GM12878 (cell line): ENCODE data around the gene BFSP2. TPM values are rescaled to one million over a fixed set of nuclear protein-coding genes. Genes with fewer than 3 reads are reported as not detected.

Source experiments
- ATAC-seq: fragments of 200-7000 bp; cut with Tn5 transposase; 3 replicates; pipeline ENCODE4 v1.9.1; 2020; ENCODE audit warnings: mild to moderate bottlenecking, moderate library complexity
- BruUV-seq: library from RNA; stranded (reverse); fragments of 400-500 nt; replicated peaks from 2 replicates; lab custom pipeline; 2021; lab: Mats Ljungman, UMichigan
- CTCF ChIA-PET: fragments of 300-600 bp; sonication (Branson Sonifier 250); formaldehyde crosslinking; extraction: SDS; loops from one replicate; lab custom pipeline; 2021; ENCODE audit warnings: inconsistent platforms; lab: Yijun Ruan, JAX
- POLR2A ChIA-PET: fragments of 350-600 bp; formaldehyde crosslinking; extraction: SDS; loops from one replicate; lab custom pipeline; 2021; ENCODE audit warnings: inconsistent platforms; lab: Charles Lee
- RAD21 ChIA-PET: fragments of 300-600 bp; sonication (Branson Sonifier 250); formaldehyde crosslinking; loops from one replicate; lab custom pipeline; 2023; ENCODE audit warnings: antibody characterized with exemption; ENCODE audit not compliant: unreplicated experiment; lab: Charles Lee
- SMC1A ChIA-PET: fragments of 300-600 bp; sonication (Branson Sonifier 250); formaldehyde crosslinking; loops from one replicate; lab custom pipeline; 2023; ENCODE audit not compliant: unreplicated experiment, uncharacterized antibody; lab: Charles Lee
- DNase-seq: peaks from one replicate; pipeline ENCODE4 v3.0.0-alpha.2; 2011; ENCODE audit warnings: low read depth, low spot score
- FAIRE-seq: peaks from 3 replicates; lab custom pipeline; 2011; peaks lifted over from hg19 to GRCh38; lab: Jason Lieb, UNC
- H2AFZ ChIP-seq: 2 replicates; pipeline ENCODE4 v1.6.0; 2011; ENCODE audit warnings: low read depth, low read length, control low read depth; ENCODE audit not compliant: control insufficient read depth
- H3K27ac ChIP-seq: 2 replicates; pipeline ENCODE4 v1.5.1; 2011; ENCODE audit warnings: control low read depth; ENCODE audit not compliant: control insufficient read depth, insufficient read depth
- H3K27me3 ChIP-seq, 2 experiments: replicated peaks in 1 of 2; 2 replicates each; pipeline versions ENCODE4 v1.6.0 to v1.6.1; 2011; ENCODE audit warnings: low read length in 1 of 2; ENCODE audit not compliant: control insufficient read depth in 2 of 2, insufficient read depth in 2 of 2
- H3K36me3 ChIP-seq, 2 experiments: 2 replicates each; pipeline ENCODE4 v1.5.1; 2011; ENCODE audit warnings: low read length in 1 of 2; ENCODE audit not compliant: control insufficient read depth in 2 of 2, insufficient read depth in 2 of 2
- H3K4me1 ChIP-seq: 2 replicates; pipeline ENCODE4 v1.6.1; 2011; ENCODE audit warnings: mild to moderate bottlenecking, low read length, moderate library complexity, mixed read lengths; ENCODE audit not compliant: control insufficient read depth, insufficient read depth
- H3K4me2 ChIP-seq: 2 replicates; pipeline ENCODE4 v1.6.0; 2011; ENCODE audit warnings: control low read depth; ENCODE audit not compliant: control insufficient read depth, insufficient read depth
- H3K4me3 ChIP-seq: fragments of 200-600 bp; sonication (generic); 2 replicates; pipeline ENCODE4 v1.5.1; 2016
- H3K79me2 ChIP-seq: 2 replicates; pipeline ENCODE4 v1.6.0; 2011; ENCODE audit warnings: low read length; ENCODE audit not compliant: control insufficient read depth, insufficient read depth
- H3K9ac ChIP-seq: 2 replicates; pipeline ENCODE4 v1.8.0; 2011; ENCODE audit warnings: low read length, control low read depth, mixed read lengths; ENCODE audit not compliant: control insufficient read depth, insufficient read depth
- H3K9me3 ChIP-seq: replicated peaks from 3 replicates; pipeline ENCODE4 v1.5.1; 2011; ENCODE audit warnings: mild to moderate bottlenecking, low read length; ENCODE audit not compliant: control insufficient read depth, insufficient read depth
- H4K20me1 ChIP-seq: 2 replicates; pipeline ENCODE4 v1.6.0; 2011; ENCODE audit not compliant: control insufficient read depth, insufficient read depth
- BRCA1 ChIP-seq: IDR thresholded peaks from 2 replicates; pipeline ENCODE4 v1.6.1; 2011; ENCODE audit warnings: low read depth, low read length, improper control_type of control experiment
- CREM ChIP-seq: IDR thresholded peaks from 2 replicates; pipeline ENCODE4 v1.6.1; 2014; ENCODE audit warnings: antibody characterized with exemption, low read depth
- EP300 ChIP-seq, 2 experiments: fragments of 150-350 bp in 1 of 2; IDR thresholded peaks; 2 replicates each; pipeline ENCODE4 v1.6.1; 2011 to 2012; ENCODE audit warnings: low read depth in 2 of 2, low read length in 2 of 2, borderline replicate concordance in 1 of 2, improper control_type of control experiment in 1 of 2, inconsistent platforms in 1 of 2; ENCODE audit not compliant: control insufficient read depth in 1 of 2
- FOXK2 ChIP-seq: fragments of 450-650 bp; IDR thresholded peaks from 2 replicates; pipeline ENCODE4 v1.6.1; 2017; ENCODE audit warnings: mild to moderate bottlenecking, moderate library complexity
- KAT2A ChIP-seq: conservative IDR thresholded peaks from 2 replicates; pipeline ENCODE4 v1.6.1; 2011; ENCODE audit warnings: low read depth, low read length; ENCODE audit not compliant: control insufficient read depth
- MEF2B ChIP-seq: fragments of 450-650 bp; IDR thresholded peaks from 2 replicates; pipeline ENCODE4 v1.6.1; 2018; ENCODE audit warnings: mild to moderate bottlenecking, moderate library complexity; ENCODE audit not compliant: partially characterized antibody, poor library complexity, severe bottlenecking
- NFYB ChIP-seq: IDR thresholded peaks from 2 replicates; pipeline ENCODE4 v1.6.1; 2011; ENCODE audit warnings: low read depth, mild to moderate bottlenecking, low read length, improper control_type of control experiment, moderate library complexity; ENCODE audit not compliant: insufficient read depth
- PAX5 ChIP-seq: IDR thresholded peaks from 2 replicates; pipeline ENCODE4 v1.6.1; 2011; ENCODE audit warnings: low read depth, low read length, borderline replicate concordance
- RCOR1 ChIP-seq: conservative IDR thresholded peaks from 2 replicates; pipeline ENCODE4 v1.6.1; 2012; ENCODE audit warnings: low read depth, low read length, improper control_type of control experiment
- RELA ChIP-seq: fragments of 450-650 bp; IDR thresholded peaks from 2 replicates; pipeline ENCODE4 v1.8.0; 2014; ENCODE audit warnings: borderline replicate concordance; ENCODE audit not compliant: partially characterized antibody
- SIN3A ChIP-seq: IDR thresholded peaks from 2 replicates; pipeline ENCODE4 v1.6.1; 2012; ENCODE audit warnings: low read depth, low read length, improper control_type of control experiment
- ZBTB40 ChIP-seq: fragments of 450-650 bp; IDR thresholded peaks from 2 replicates; pipeline ENCODE4 v1.6.1; 2016; ENCODE audit warnings: mild to moderate bottlenecking, moderate library complexity, borderline replicate concordance
- ZNF24 ChIP-seq: fragments of 450-650 bp; IDR thresholded peaks from 2 replicates; pipeline ENCODE4 v1.6.1; 2017; ENCODE audit warnings: antibody characterized with exemption, mild to moderate bottlenecking
- ZNF384 ChIP-seq: IDR thresholded peaks from 2 replicates; pipeline ENCODE4 v1.6.1; 2012; ENCODE audit warnings: low read depth, mild to moderate bottlenecking, low read length, improper control_type of control experiment, borderline replicate concordance
- ZZZ3 ChIP-seq: IDR thresholded peaks from 2 replicates; pipeline ENCODE4 v1.6.1; 2011; ENCODE audit warnings: low read depth; ENCODE audit not compliant: control insufficient read depth, insufficient read length
- WGBS: methylation state at CpG from one replicate; pipeline ENCODE4 v1.1.6; 2016; ENCODE audit warnings: low lambda C conversion rate; ENCODE audit not compliant: insufficient replicate concordance, insufficient coverage; ENCODE audit errors: missing lambda C conversion rate; 5-methylcytosine and 5-hydroxymethylcytosine counted together
- in situ Hi-C: fragments of 300-500 bp; cut with MboI; formaldehyde crosslinking; loops from 9 replicates; pipeline ENCODE4 v1.14.3; 2018; ENCODE audit warnings: mixed read lengths
- intact Hi-C: fragments of 100-400 bp; cut with micrococcal nuclease; formaldehyde crosslinking; loops from one replicate; pipeline ENCODE4 v1.14.2; 2022; ENCODE audit not compliant: unreplicated experiment
- polyA plus RNA-seq, 11 experiments: library from polyadenylated mRNA; depleted of rRNA in 4 of 11; unstranded in 6 of 11; stranded (reverse) in 5 of 11; fragments of >200 nt; fragmentation: Nextera tagmentation in 4 of 11; fragmentation: Illumina TruSeq in 1 of 11; extraction: Ambion mirVana in 4 of 11; extraction: Trizol in 1 of 11; gene quantifications; 1 replicate in 1 of 11; 2 replicates in 10 of 11; pipeline versions ENCODE4 v1.2.1 to v1.2.3, GENCODE V29; 2011 to 2016; ENCODE audit warnings: inconsistent platforms in 2 of 11, missing spikeins in 2 of 11, low read depth in 1 of 11
- total RNA-seq, 4 experiments: library from RNA; depleted of rRNA in 3 of 4; stranded (reverse); fragments of >200 nt in 3 of 4; fragmentation: Illumina TruSeq in 1 of 4; extraction: Trizol in 1 of 4; gene quantifications; 2 replicates each; pipeline versions ENCODE4 v1.2.1 to v1.2.3, GENCODE V29; 2013 to 2021
- TF ChIP-seq, protein P1 (sequence below): IDR thresholded peaks from 2 replicates; pipeline ENCODE4 v1.6.1; 2011; ENCODE audit warnings: low read depth, mild to moderate bottlenecking, low read length, moderate library complexity, borderline replicate concordance; ENCODE audit errors: extremely low read depth
- TF ChIP-seq, protein P2 (sequence below): fragments of 450-650 bp; conservative IDR thresholded peaks from 2 replicates; pipeline ENCODE4 v1.6.1; 2017; ENCODE audit warnings: mild to moderate bottlenecking, moderate library complexity

The BFSP2 gene
- total and polyA plus RNA-seq, 10 of the 15 experiments (the other 5 are each of a cell fraction or from before 2014, with no cell fraction given): 1.5 to 20.4 (median 7.3) TPM

DNA sequence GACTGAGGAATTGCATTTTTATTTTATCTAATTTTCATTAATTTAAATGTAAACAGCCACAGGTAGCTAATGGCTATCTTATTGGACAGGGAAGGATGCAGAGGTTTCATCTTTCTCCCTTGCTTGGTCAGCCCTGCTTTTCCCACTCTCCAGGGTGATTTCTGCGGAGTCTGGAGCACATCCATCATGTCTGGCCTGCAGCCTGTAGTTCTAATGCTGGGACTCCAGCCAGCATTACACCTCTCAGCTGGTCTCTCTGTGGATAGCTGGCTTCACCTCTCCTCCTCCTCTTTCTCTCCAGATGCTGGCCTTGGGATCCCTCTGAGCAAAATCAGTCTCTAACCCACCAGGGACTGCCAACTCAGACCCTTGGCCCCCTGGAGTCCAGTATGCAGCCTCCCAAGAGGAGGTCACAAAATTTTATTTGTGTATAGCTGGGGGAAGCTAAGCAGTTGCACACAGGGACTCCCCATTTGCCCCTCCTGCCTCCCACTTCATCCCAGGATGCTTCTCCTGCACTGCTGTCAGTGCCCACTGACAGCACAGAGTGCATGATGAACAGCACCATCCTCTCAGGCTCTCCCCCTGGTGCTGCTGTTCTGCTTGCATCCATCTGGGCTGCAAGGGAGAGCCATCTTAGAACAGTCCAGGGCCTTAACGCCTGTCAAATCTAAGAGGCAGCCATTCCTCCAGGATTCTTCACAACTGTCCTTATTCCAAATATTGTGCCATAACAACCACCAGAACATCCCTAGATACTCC is 1.7 kb downstream of the BFSP2 start:
- BruUV-seq: no TSS peak
- FAIRE-seq (no peak), DNase-seq (no peak), ATAC-seq (no peak)
- Histone ChIP-seq H3K79me2 (no peaks in the 10 kb centered on the region), H3K4me2 (no peak overlapping the region), H3K9ac (no peak overlapping the region), H4K20me1 (no peaks in the 10 kb centered on the region), H3K4me1 (no peaks in the 10 kb centered on the region), H3K4me3 (no peak overlapping the region), H3K9me3 (no peaks in the 10 kb centered on the region), H2AFZ (no peak overlapping the region), H3K27ac (no peak overlapping the region), H3K36me3 (no peaks in the 10 kb centered on the region), H3K27me3 (no peaks in the 10 kb centered on the region)
- 25% methylated on average over 2 of the region's 2 CpGs for WGBS
- CTCF ChIA-PET: interaction anchor here (1.6 to 1.7 kb wide), 2 partner anchors 23 to 675 kb away, joined by 3 to 5 read pairs; no protein-coding TSS in a partner anchor
- POLR2A ChIA-PET: interaction anchor here (0.6 kb wide), 1 partner anchor 12 kb away, joined by 3 read pairs; no protein-coding TSS in a partner anchor
- RAD21 ChIA-PET: interaction anchor here (0.8 kb wide), 1 partner anchor 22 kb away, joined by 4 read pairs; no protein-coding TSS in a partner anchor
- SMC1A ChIA-PET: interaction anchor here (1.3 to 1.5 kb wide), 3 partner anchors 9 to 359 kb away, joined by 3 to 4 read pairs (median 3); no protein-coding TSS in a partner anchor
- intact Hi-C loops: no loop called here
- in situ Hi-C loops: no loop called here
- no peak for TF ChIP-seq BRCA1
- no peak for TF ChIP-seq ZBTB40
- TF ChIP-seq EP300 (IDR thresholded peaks at IDR 0.05; ENCODE audit: borderline replicate concordance in 1 of 2, control insufficient read depth in 1 of 2, low read depth in 2 of 2, low read length in 2 of 2): no peak
- no peak for TF ChIP-seq RCOR1
- no peak for TF ChIP-seq KAT2A
- TF ChIP-seq MEF2B: no peak
- TF ChIP-seq, protein P1, sequence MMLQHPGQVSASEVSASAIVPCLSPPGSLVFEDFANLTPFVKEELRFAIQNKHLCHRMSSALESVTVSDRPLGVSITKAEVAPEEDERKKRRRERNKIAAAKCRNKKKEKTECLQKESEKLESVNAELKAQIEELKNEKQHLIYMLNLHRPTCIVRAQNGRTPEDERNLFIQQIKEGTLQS: no peak
- no peak for TF ChIP-seq ZZZ3
- no peak for TF ChIP-seq PAX5
- no peak for TF ChIP-seq NFYB
- no peak for TF ChIP-seq FOXK2
- no peak for TF ChIP-seq RELA
- no peak for TF ChIP-seq CREM
- TF ChIP-seq, protein P2, sequence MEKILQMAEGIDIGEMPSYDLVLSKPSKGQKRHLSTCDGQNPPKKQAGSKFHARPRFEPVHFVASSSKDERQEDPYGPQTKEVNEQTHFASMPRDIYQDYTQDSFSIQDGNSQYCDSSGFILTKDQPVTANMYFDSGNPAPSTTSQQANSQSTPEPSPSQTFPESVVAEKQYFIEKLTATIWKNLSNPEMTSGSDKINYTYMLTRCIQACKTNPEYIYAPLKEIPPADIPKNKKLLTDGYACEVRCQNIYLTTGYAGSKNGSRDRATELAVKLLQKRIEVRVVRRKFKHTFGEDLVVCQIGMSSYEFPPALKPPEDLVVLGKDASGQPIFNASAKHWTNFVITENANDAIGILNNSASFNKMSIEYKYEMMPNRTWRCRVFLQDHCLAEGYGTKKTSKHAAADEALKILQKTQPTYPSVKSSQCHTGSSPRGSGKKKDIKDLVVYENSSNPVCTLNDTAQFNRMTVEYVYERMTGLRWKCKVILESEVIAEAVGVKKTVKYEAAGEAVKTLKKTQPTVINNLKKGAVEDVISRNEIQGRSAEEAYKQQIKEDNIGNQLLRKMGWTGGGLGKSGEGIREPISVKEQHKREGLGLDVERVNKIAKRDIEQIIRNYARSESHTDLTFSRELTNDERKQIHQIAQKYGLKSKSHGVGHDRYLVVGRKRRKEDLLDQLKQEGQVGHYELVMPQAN: no peak
- TF ChIP-seq ZNF384: no peak
- TF ChIP-seq ZNF24: no peak
- TF ChIP-seq SIN3A: no peak
